HCT116 (cell line): ENCODE results near the gene CAVIN1. TPM values are rescaled to one million over a fixed set of nuclear protein-coding genes. Genes with fewer than 3 reads are reported as not detected.

Experiments used
- ATAC-seq: fragments of 200-7000 bp; cut with Tn5 transposase; 2 replicates; pipeline ENCODE4 v1.9.1; 2020; ENCODE audit warnings: mild to moderate bottlenecking, moderate library complexity
- BruUV-seq: library from RNA; stranded (reverse); fragments of 400-500 nt; replicated peaks from 2 replicates; lab custom pipeline; 2021; lab: Mats Ljungman, UMichigan
- CTCF ChIA-PET: fragments of 300-600 bp; sonication (Branson Sonifier 250); formaldehyde crosslinking; loops from one replicate; lab custom pipeline; 2021; ENCODE audit warnings: antibody characterized with exemption; lab: Charles Lee
- POLR2A ChIA-PET: fragments of 300-600, 350-600 bp; sonication (Branson Sonifier 250); formaldehyde crosslinking; loops from one replicate; lab custom pipeline; 2021; ENCODE audit warnings: antibody characterized with exemption; lab: Charles Lee
- RAD21 ChIA-PET, 2 experiments: fragments of 300-600 bp; sonication (Branson Sonifier 250); formaldehyde crosslinking; loops; one replicate each; lab custom pipeline; 2023; ENCODE audit warnings: low total read pairs in 2 of 2; ENCODE audit not compliant: uncharacterized antibody in 2 of 2, unreplicated experiment in 2 of 2, low non-redundant PET in 1 of 2; lab: Charles Lee
- DNase-seq: peaks from one replicate; pipeline ENCODE4 v3.0.0-alpha.2; 2010; ENCODE audit warnings: low read depth, low spot score
- H2AFZ ChIP-seq: fragments of 200-600 bp; shearing (Covaris generic), sonication (generic); 2 replicates; pipeline ENCODE4 v1.6.1; 2017; ENCODE audit warnings: low read depth, mixed run types, mixed read lengths, antibody characterized with exemption, low read length; ENCODE audit not compliant: poor library complexity, severe bottlenecking
- H3K27ac ChIP-seq: 2 replicates; pipeline ENCODE4 v1.5.1; 2012; ENCODE audit warnings: low read depth, low read length
- H3K27me3 ChIP-seq: fragments of 200-600 bp; sonication (generic); 2 replicates; pipeline ENCODE4 v1.6.1; 2016; ENCODE audit warnings: mixed run types, low read length, mixed read lengths; ENCODE audit not compliant: insufficient read depth
- H3K36me3 ChIP-seq, 2 experiments: fragments of 200-500 bp in 1 of 2; fragments of 200-600 bp in 1 of 2; sonication (Bioruptor generic) in 1 of 2; sonication (generic) in 1 of 2; 2 replicates each; pipeline versions ENCODE4 v1.5.1 to v1.6.1; 2014 to 2016; ENCODE audit warnings: low read length in 2 of 2, inconsistent platforms in 1 of 2, mixed read lengths in 1 of 2, mixed run types in 1 of 2; ENCODE audit not compliant: insufficient read depth in 2 of 2, control insufficient read depth in 1 of 2
- H3K4me1 ChIP-seq, 2 experiments: fragments of 200-600 bp in 1 of 2; sonication (generic) in 1 of 2; 2 replicates each; pipeline versions ENCODE4 v1.5.1 to v1.6.1; 2012 to 2017; ENCODE audit warnings: low read length in 2 of 2, inconsistent platforms in 1 of 2, mild to moderate bottlenecking in 1 of 2, mixed read lengths in 1 of 2, mixed run types in 1 of 2, moderate library complexity in 1 of 2; ENCODE audit not compliant: insufficient read depth in 2 of 2, control insufficient read depth in 1 of 2
- H3K4me2 ChIP-seq: fragments of 200-600 bp; sonication (generic); 2 replicates; pipeline ENCODE4 v1.6.1; 2017; ENCODE audit warnings: mixed run types, low read length, mixed read lengths
- H3K4me3 ChIP-seq, 2 experiments: fragments of 200-600 bp in 1 of 2; sonication (generic) in 1 of 2; replicated peaks in 1 of 2; 2 replicates each; pipeline ENCODE4 v1.5.1; 2011 to 2016; ENCODE audit warnings: low read length in 2 of 2, control low read depth in 1 of 2, low read depth in 1 of 2, mild to moderate bottlenecking in 1 of 2, mixed read lengths in 1 of 2, mixed run types in 1 of 2
- H3K79me2 ChIP-seq: fragments of 200-600 bp; sonication (generic); 2 replicates; pipeline ENCODE4 v1.6.1; 2017; ENCODE audit warnings: mild to moderate bottlenecking, mixed run types, low read length, moderate library complexity, mixed read lengths; ENCODE audit not compliant: insufficient read depth
- H3K9ac ChIP-seq: fragments of 200-600 bp; sonication (generic); 2 replicates; pipeline ENCODE4 v1.6.1; 2016; ENCODE audit warnings: low read length, mixed read lengths
- H3K9me2 ChIP-seq: fragments of 200-600 bp; sonication (generic), shearing (Covaris generic); 2 replicates; pipeline ENCODE4 v1.6.1; 2017; ENCODE audit warnings: mixed run types, mild to moderate bottlenecking, moderate library complexity; ENCODE audit not compliant: insufficient read depth
- H3K9me3 ChIP-seq, 2 experiments: fragments of 200-500 bp in 1 of 2; fragments of 200-600 bp in 1 of 2; sonication (Bioruptor generic) in 1 of 2; sonication (generic) in 1 of 2; 2 replicates each; pipeline ENCODE4 v1.6.1; 2014 to 2017; ENCODE audit warnings: low read length in 2 of 2, mixed read lengths in 2 of 2, inconsistent platforms in 1 of 2, low read depth in 1 of 2, mild to moderate bottlenecking in 1 of 2, mixed run types in 1 of 2, moderate library complexity in 1 of 2; ENCODE audit not compliant: control insufficient read depth in 1 of 2, insufficient read depth in 1 of 2
- H4K20me1 ChIP-seq: fragments of 200-600 bp; sonication (generic), shearing (Covaris generic); 2 replicates; pipeline ENCODE4 v1.6.1; 2017; ENCODE audit warnings: mixed run types, mild to moderate bottlenecking, moderate library complexity; ENCODE audit not compliant: insufficient read depth
- SIN3A ChIP-seq: IDR thresholded peaks from 2 replicates; pipeline ENCODE4 v1.6.1; 2012; ENCODE audit warnings: low read depth
- SRF ChIP-seq: IDR thresholded peaks from 2 replicates; pipeline ENCODE4 v1.6.1; 2012; ENCODE audit warnings: low read depth
- TCF7L2 ChIP-seq: IDR thresholded peaks from 2 replicates; pipeline ENCODE4 v1.7.0; 2011; ENCODE audit warnings: borderline replicate concordance, inconsistent platforms; ENCODE audit not compliant: insufficient read depth, insufficient read length; ENCODE audit errors: extremely low read depth
- ZNF274 ChIP-seq: fragments of 200-500 bp; sonication (Bioruptor generic); IDR thresholded peaks from 2 replicates; pipeline ENCODE4 v1.6.1; 2014; ENCODE audit warnings: mild to moderate bottlenecking, low read depth, low read length, inconsistent platforms
- intact Hi-C: fragments of 100-400 bp; cut with micrococcal nuclease; formaldehyde crosslinking; loops from 2 replicates; pipeline ENCODE4 v1.10.0; 2022
- total RNA-seq: library from RNA; stranded (reverse); gene quantifications from one replicate; pipeline ENCODE4 v1.2.1, GENCODE V29; 2021; ENCODE audit not compliant: unreplicated experiment
- TF ChIP-seq, protein P1 (sequence below), 3 experiments: fragments of 200-600 bp in 1 of 3; sonication (generic) in 1 of 3; IDR thresholded peaks in 2 of 3; conservative IDR thresholded peaks in 1 of 3; 2 replicates each; pipeline ENCODE4 v1.5.1; 2012 to 2017; ENCODE audit warnings: low read depth in 2 of 3, low read length in 2 of 3, antibody characterized with exemption in 1 of 3, borderline replicate concordance in 1 of 3, control low read depth in 1 of 3, mild to moderate bottlenecking in 1 of 3, mixed read lengths in 1 of 3, mixed run types in 1 of 3, moderate library complexity in 1 of 3; ENCODE audit not compliant: insufficient read depth in 1 of 3

CAVIN1 gene
- total RNA-seq, 1 experiment from 2014 or later, result 79.7 TPM

GRCh38 chr17:42410319-42410685 lies 12.8 kb downstream of the CAVIN1 start:
- Histone ChIP-seq H3K36me3 (peaks cover 0 to 6% of the 10 kb centered on the region in 2 experiments; a peak in 1 of 4 replicates), H3K9me2 (no peaks in the 10 kb centered on the region), H3K9me3 (no peaks in the 10 kb centered on the region), H3K27ac (peak overlapping the region; percentile 75), H3K4me3 (peak overlapping the region in 1 of 2 experiments; percentile 46; a peak in 1 of 4 replicates), H4K20me1 (peaks cover 6% of the 10 kb centered on the region; the same call in 1 of the 2 replicates), H3K9ac (peak overlapping the region; percentile 63), H3K79me2 (peaks cover 94% of the 10 kb centered on the region), H3K4me1 (peaks cover 51 to 79% of the 10 kb centered on the region in 2 experiments), H2AFZ (no peak overlapping the region), H3K4me2 (peak overlapping the region; percentile 88), H3K27me3 (no peaks in the 10 kb centered on the region)
- ChIA-PET RAD21 (interaction anchor here in 1 of 2 experiments (0.9 to 1.2 kb wide), 2 partner anchors 13 to 117 kb away, joined by 4 to 5 read pairs; partner anchors contain the start of gene CAVIN1), CTCF (interaction anchor here (1.2 to 2.1 kb wide), 4 partner anchors 10 to 117 kb away, joined by 3 to 16 read pairs (median 6); no protein-coding TSS in a partner anchor), POLR2A (interaction anchor here (0.6 to 7.9 kb wide), 5 partner anchors 11 to 144 kb away, joined by 3 to 88 read pairs (median 6); partner anchors contain the start of gene CAVIN1)
- no peak for DNase-seq
- TF ChIP-seq SRF (no peak), ZNF274 (no peak), TCF7L2 (no peak), SIN3A (no peak)
- TF ChIP-seq, protein P1, sequence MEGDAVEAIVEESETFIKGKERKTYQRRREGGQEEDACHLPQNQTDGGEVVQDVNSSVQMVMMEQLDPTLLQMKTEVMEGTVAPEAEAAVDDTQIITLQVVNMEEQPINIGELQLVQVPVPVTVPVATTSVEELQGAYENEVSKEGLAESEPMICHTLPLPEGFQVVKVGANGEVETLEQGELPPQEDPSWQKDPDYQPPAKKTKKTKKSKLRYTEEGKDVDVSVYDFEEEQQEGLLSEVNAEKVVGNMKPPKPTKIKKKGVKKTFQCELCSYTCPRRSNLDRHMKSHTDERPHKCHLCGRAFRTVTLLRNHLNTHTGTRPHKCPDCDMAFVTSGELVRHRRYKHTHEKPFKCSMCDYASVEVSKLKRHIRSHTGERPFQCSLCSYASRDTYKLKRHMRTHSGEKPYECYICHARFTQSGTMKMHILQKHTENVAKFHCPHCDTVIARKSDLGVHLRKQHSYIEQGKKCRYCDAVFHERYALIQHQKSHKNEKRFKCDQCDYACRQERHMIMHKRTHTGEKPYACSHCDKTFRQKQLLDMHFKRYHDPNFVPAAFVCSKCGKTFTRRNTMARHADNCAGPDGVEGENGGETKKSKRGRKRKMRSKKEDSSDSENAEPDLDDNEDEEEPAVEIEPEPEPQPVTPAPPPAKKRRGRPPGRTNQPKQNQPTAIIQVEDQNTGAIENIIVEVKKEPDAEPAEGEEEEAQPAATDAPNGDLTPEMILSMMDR (IDR thresholded peaks at IDR 0.05 in 2 of 3, conservative IDR thresholded peaks at IDR 0.05 in 1 of 3; ENCODE audit: borderline replicate concordance in 1 of 3, insufficient read depth in 1 of 3, low read depth in 2 of 3, low read length in 2 of 3), result no peak
- intact Hi-C loops, result no loop called here
- no TSS peak for BruUV-seq
- ATAC-seq, result no peak
